Upper lobe of right lung (tissue), 1 donor: Measurements from ENCODE around the gene GTF3C5. TPM values are rescaled to one million over a fixed set of nuclear protein-coding genes. Genes with fewer than 3 reads are reported as not detected.

Experiments
- ATAC-seq: fragments of 200-7000 bp; cut with Tn5 transposase; one replicate; pipeline ENCODE4 v1.9.1; 2020; ENCODE audit warnings: mild to moderate bottlenecking, moderate library complexity
- DNase-seq: peaks from one replicate; pipeline ENCODE4 v3.0.0-alpha.2; 2020
- H3K27ac ChIP-seq: fragments of 200-600 bp; one replicate; pipeline ENCODE4 v1.8.0; 2022
- H3K27me3 ChIP-seq: fragments of 200-600 bp; one replicate; pipeline ENCODE4 v1.8.0; 2022; ENCODE audit warnings: mild to moderate bottlenecking
- H3K36me3 ChIP-seq: fragments of 200-600 bp; one replicate; pipeline ENCODE4 v1.8.0; 2022
- H3K4me1 ChIP-seq: fragments of 200-600 bp; one replicate; pipeline ENCODE4 v1.8.0; 2022
- H3K4me3 ChIP-seq: fragments of 200-600 bp; one replicate; pipeline ENCODE4 v1.8.0; 2022; ENCODE audit warnings: mild to moderate bottlenecking
- H3K9me3 ChIP-seq: fragments of 200-600 bp; one replicate; pipeline ENCODE4 v1.8.0; 2022
- intact Hi-C: fragments of 100-400 bp; cut with DNase I; formaldehyde crosslinking; loops from one replicate; pipeline ENCODE4 v1.11.0; 2022
- total RNA-seq: library from RNA; stranded (reverse); fragmentation: NEBNext Ultra II Directional; extraction: Animal tissue kit (Norgen Biotek cat#: 25700); gene quantifications from one replicate; pipeline ENCODE4 v1.2.1, GENCODE V29; 2021
- TF ChIP-seq, protein P1 (sequence below): fragments of 200-600 bp; IDR thresholded peaks from one replicate; pipeline ENCODE4 v1.8.0; 2022; ENCODE audit warnings: antibody characterized with exemption
- donor health status: DM: no; HTN: yes; CAD: no; lungs with severe emphysema.

Gene GTF3C5
- total RNA-seq, 1 donor from 2014 or later, result 41.7 TPM

GRCh38 chr9:133054194-133054890, 23.5 kb downstream of the GTF3C5 start:
- peaks cover 74% of the 10 kb centered on the region for H3K36me3 ChIP-seq
- no peak overlapping the region for H3K4me3 ChIP-seq
- H3K27me3 ChIP-seq, result no peaks in the 10 kb centered on the region
- intact Hi-C loops, result no loop called here
- H3K27ac ChIP-seq, result no peak overlapping the region
- no peaks in the 10 kb centered on the region for H3K9me3 ChIP-seq
- no peak for DNase-seq
- TF ChIP-seq, protein P1, sequence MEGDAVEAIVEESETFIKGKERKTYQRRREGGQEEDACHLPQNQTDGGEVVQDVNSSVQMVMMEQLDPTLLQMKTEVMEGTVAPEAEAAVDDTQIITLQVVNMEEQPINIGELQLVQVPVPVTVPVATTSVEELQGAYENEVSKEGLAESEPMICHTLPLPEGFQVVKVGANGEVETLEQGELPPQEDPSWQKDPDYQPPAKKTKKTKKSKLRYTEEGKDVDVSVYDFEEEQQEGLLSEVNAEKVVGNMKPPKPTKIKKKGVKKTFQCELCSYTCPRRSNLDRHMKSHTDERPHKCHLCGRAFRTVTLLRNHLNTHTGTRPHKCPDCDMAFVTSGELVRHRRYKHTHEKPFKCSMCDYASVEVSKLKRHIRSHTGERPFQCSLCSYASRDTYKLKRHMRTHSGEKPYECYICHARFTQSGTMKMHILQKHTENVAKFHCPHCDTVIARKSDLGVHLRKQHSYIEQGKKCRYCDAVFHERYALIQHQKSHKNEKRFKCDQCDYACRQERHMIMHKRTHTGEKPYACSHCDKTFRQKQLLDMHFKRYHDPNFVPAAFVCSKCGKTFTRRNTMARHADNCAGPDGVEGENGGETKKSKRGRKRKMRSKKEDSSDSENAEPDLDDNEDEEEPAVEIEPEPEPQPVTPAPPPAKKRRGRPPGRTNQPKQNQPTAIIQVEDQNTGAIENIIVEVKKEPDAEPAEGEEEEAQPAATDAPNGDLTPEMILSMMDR, result no peak
- no peaks in the 10 kb centered on the region for H3K4me1 ChIP-seq
- ATAC-seq, result no peak

DNA sequence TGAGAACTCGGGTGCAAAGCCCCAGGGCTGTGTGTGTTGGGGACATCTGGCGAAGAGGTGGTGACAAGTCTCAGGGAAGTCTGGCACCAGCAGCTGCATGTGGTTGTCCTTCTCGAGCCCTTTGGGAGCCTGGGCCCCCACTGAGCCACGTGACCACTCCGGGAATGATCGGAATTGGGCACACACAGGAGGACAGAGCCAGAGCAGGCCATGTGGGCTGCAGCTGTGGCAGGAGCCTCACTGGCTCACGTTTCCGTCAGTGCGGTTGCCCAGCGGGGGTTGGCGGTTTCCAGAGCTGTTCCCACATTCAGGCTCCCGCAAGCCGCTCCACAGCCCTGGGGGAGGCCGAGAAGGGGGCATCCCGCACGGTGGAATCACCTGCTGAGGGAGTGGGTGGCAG, 24.2 kb downstream of the GTF3C5 start:
- intact Hi-C loops, result no loop called here
- ATAC-seq, result peak; percentile 22
- Histone ChIP-seq H3K4me3 (no peak overlapping the region), H3K36me3 (peaks cover 68% of the 10 kb centered on the region), H3K27me3 (no peaks in the 10 kb centered on the region), H3K27ac (no peak overlapping the region), H3K4me1 (no peaks in the 10 kb centered on the region), H3K9me3 (no peaks in the 10 kb centered on the region)
- TF ChIP-seq, protein P1, result no peak
- DNase-seq, result no peak

DNA sequence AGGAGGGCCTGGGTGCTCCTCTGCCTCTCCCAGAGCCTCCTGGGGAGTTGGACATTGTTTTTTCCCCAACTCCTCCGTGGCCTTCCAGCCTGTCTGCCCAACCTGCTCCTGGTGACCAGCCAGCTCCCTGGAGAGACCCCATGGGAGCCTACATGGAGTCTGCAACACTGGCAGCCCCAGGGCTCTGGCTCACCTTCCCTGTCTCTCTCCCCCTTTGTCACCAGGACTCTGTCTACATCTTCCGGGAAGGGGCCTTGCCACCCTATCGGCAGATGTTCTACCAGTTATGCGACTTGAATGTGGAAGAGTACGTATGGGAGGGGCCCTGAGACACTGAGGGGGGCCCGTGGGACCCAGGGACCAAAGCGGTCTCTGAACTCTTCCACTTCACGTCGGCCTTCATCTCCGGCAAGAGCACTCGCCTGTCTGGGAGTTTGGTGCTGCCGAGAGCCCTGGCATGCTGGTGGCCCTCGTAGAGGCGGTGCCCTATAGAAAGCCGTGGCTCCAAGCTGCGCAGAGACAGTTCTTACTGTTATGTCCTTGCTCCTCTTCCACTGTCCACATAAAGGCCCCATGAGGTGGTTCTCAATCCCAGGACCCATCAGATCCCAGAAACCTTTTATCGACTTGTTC, 25.1 kb downstream of the GTF3C5 start:
- Histone ChIP-seq H3K36me3 (peaks cover 61% of the 10 kb centered on the region), H3K27me3 (no peaks in the 10 kb centered on the region), H3K9me3 (no peaks in the 10 kb centered on the region), H3K4me3 (no peak overlapping the region), H3K4me1 (no peaks in the 10 kb centered on the region), H3K27ac (no peak overlapping the region)
- TF ChIP-seq, protein P1, result no peak
- no peak for DNase-seq
- intact Hi-C loops, result no loop called here
- ATAC-seq, result no peak

DNA sequence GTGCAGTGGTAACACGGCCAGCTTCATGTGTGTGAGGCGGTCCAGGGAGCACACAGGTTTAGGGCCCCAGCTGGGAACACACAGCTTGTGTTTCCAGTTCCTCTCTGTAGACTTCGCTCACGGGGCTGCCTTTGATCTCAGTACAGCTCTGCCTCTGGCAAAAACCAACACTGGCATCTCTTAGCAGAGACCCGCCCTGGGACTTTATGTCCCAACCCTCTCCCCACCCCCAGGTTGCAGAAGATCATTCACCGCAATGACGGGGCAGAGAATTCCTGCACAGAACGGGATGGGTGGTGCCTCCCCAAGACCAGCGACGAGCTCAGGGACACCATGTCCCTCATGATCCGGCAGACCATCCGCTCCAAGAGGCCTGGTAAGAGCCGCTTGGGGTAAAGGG, 25.7 kb downstream of the GTF3C5 start:
- no peak for ATAC-seq
- H3K36me3 ChIP-seq, result peaks cover 54% of the 10 kb centered on the region
- DNase-seq, result no peak
- no peaks in the 10 kb centered on the region for H3K9me3 ChIP-seq
- TF ChIP-seq, protein P1, result no peak
- H3K27me3 ChIP-seq, result no peaks in the 10 kb centered on the region
- no peak overlapping the region for H3K4me3 ChIP-seq
- intact Hi-C loops, result no loop called here
- no peaks in the 10 kb centered on the region for H3K4me1 ChIP-seq
- no peak overlapping the region for H3K27ac ChIP-seq

- ATAC-seq (no peak), DNase-seq (no peak)
Measured at GRCh38 chr9:133057006-133057405, 26.2 kb downstream of the GTF3C5 start.

More at GRCh38 chr9:133057006-133057405, 26.2 kb downstream of the GTF3C5 start:
- Histone ChIP-seq H3K27me3 (no peaks in the 10 kb centered on the region), H3K4me1 (no peaks in the 10 kb centered on the region), H3K9me3 (no peaks in the 10 kb centered on the region), H3K4me3 (no peak overlapping the region), H3K36me3 (peaks cover 50% of the 10 kb centered on the region), H3K27ac (no peak overlapping the region)
- intact Hi-C loops, result no loop called here
- TF ChIP-seq, protein P1, result no peak
